Caco-2 (cell line): ENCODE data around the gene CDH11. TPM values are rescaled to one million over a fixed set of nuclear protein-coding genes. Genes with fewer than 3 reads are reported as not detected.

Source experiments
- BruUV-seq: library from RNA; stranded (reverse); fragments of 400-500 nt; replicated peaks from 2 replicates; lab custom pipeline; 2021; lab: Mats Ljungman, UMichigan
- CTCF ChIA-PET: fragments of 300-600 bp; sonication (Branson Sonifier 250); formaldehyde crosslinking; loops from one replicate; lab custom pipeline; 2022; ENCODE audit warnings: antibody characterized with exemption; lab: Charles Lee
- POLR2A ChIA-PET: fragments of 300-600 bp; sonication (Branson Sonifier 250); formaldehyde crosslinking; loops from one replicate; lab custom pipeline; 2022; ENCODE audit warnings: antibody characterized with exemption; lab: Charles Lee
- DNase-seq, 2 experiments: peaks; one replicate each; pipeline versions ENCODE4 v3.0.0 to v3.0.0-alpha.2; 2020 to 2022
- H3K27me3 ChIP-seq: replicated peaks from 2 replicates; pipeline ENCODE4 v1.6.0; 2011; ENCODE audit warnings: low read length; ENCODE audit not compliant: control insufficient read depth, insufficient read depth
- H3K36me3 ChIP-seq: 2 replicates; pipeline ENCODE4 v1.5.1; 2011; ENCODE audit warnings: low read length; ENCODE audit not compliant: control insufficient read depth, insufficient read depth
- H3K4me1 ChIP-seq: fragments of 250-450 bp; sonication (Bioruptor Pico); 2 replicates; pipeline ENCODE4 v1.5.1; 2020; ENCODE audit warnings: mild to moderate bottlenecking
- H3K4me3 ChIP-seq: 2 replicates; pipeline ENCODE4 v1.5.1; 2011; ENCODE audit warnings: low read depth, mild to moderate bottlenecking, control low read depth, low read length
- H3K9me3 ChIP-seq: fragments of 250-450 bp; sonication (Bioruptor Pico); 2 replicates; pipeline ENCODE4 v1.5.1; 2020; ENCODE audit warnings: mild to moderate bottlenecking, moderate library complexity
- H3K27ac Mint-ChIP-seq: one replicate; pipeline ENCODE4 v1.8.0; 2022; ENCODE audit warnings: mixed read lengths; ENCODE audit not compliant: unreplicated experiment
- H3K27me3 Mint-ChIP-seq: one replicate; pipeline ENCODE4 v1.8.0; 2022; ENCODE audit warnings: mixed read lengths; ENCODE audit not compliant: insufficient read depth, unreplicated experiment
- H3K36me3 Mint-ChIP-seq: one replicate; pipeline ENCODE4 v1.8.0; 2022; ENCODE audit warnings: mild to moderate bottlenecking, mixed read lengths; ENCODE audit not compliant: insufficient read depth, unreplicated experiment
- H3K4me1 Mint-ChIP-seq: one replicate; pipeline ENCODE4 v1.8.0; 2022; ENCODE audit warnings: low read depth, mixed read lengths; ENCODE audit not compliant: unreplicated experiment
- H3K4me3 Mint-ChIP-seq: one replicate; pipeline ENCODE4 v1.8.0; 2022; ENCODE audit warnings: mild to moderate bottlenecking, moderate library complexity, mixed read lengths; ENCODE audit not compliant: unreplicated experiment
- H3K9me3 Mint-ChIP-seq: one replicate; pipeline ENCODE4 v1.8.0; 2022; ENCODE audit warnings: mixed read lengths; ENCODE audit not compliant: unreplicated experiment
- CTCF ChIP-seq, 2 experiments: fragments of 200-600 bp in 1 of 2; IDR thresholded peaks; 1 replicate in 1 of 2; 2 replicates in 1 of 2; pipeline versions ENCODE4 v1.5.1 to v1.8.0; 2011 to 2022; ENCODE audit warnings: antibody characterized with exemption in 1 of 2, control low read depth in 1 of 2, inconsistent platforms in 1 of 2, low read depth in 1 of 2, low read length in 1 of 2, mild to moderate bottlenecking in 1 of 2, moderate library complexity in 1 of 2; ENCODE audit not compliant: insufficient read depth in 1 of 2, severe bottlenecking in 1 of 2, unreplicated experiment in 1 of 2
- intact Hi-C: fragments of 100-400 bp; cut with micrococcal nuclease; formaldehyde crosslinking; loops from one replicate; pipeline ENCODE4 v1.10.0; 2022; ENCODE audit not compliant: unreplicated experiment
- total RNA-seq: library from RNA; stranded (reverse); gene quantifications from 2 replicates; pipeline ENCODE4 v1.2.3, GENCODE V29; 2022

The CDH11 gene
- total RNA-seq, 1 experiment from 2014 or later = not detected

- H3K27me3 Mint-ChIP-seq = peaks cover 3% of the 10 kb centered on the region
- Histone ChIP-seq H3K27me3 (no peaks in the 10 kb centered on the region), H3K36me3 (no peaks in the 10 kb centered on the region), H3K9me3 (no peaks in the 10 kb centered on the region; the same call in 1 of the 2 replicates), H3K4me3 (no peak overlapping the region), H3K4me1 (no peaks in the 10 kb centered on the region)
- H3K4me1 Mint-ChIP-seq = no peaks in the 10 kb centered on the region
- DNase-seq = no peak
- no peak for TF ChIP-seq CTCF (IDR thresholded peaks at IDR 0.05; ENCODE audit: insufficient read depth in 1 of 2, low read depth in 1 of 2, low read length in 1 of 2, severe bottlenecking in 1 of 2, unreplicated experiment in 1 of 2)
- CTCF ChIA-PET = no interaction called here
- POLR2A ChIA-PET = no interaction called here
- no peaks in the 10 kb centered on the region for H3K36me3 Mint-ChIP-seq
- H3K27ac Mint-ChIP-seq = no peak overlapping the region
- H3K9me3 Mint-ChIP-seq = no peaks in the 10 kb centered on the region
- H3K4me3 Mint-ChIP-seq = no peak overlapping the region
- no TSS peak for BruUV-seq
- intact Hi-C loops = no loop called here
These were observed 98.1 kb downstream of the CDH11 start for GRCh38 chr16:65023802-65024201.

GRCh38 chr16:65021852-65022595 lies 99.8 kb downstream of the CDH11 start:
- peaks cover 3% of the 10 kb centered on the region; the same call in 1 of the 2 replicates for H3K4me1 ChIP-seq
- TF ChIP-seq CTCF (IDR thresholded peaks at IDR 0.05; ENCODE audit: insufficient read depth in 1 of 2, low read depth in 1 of 2, low read length in 1 of 2, severe bottlenecking in 1 of 2, unreplicated experiment in 1 of 2) = no peak
- no peaks in the 10 kb centered on the region for H3K36me3 ChIP-seq
- H3K9me3 Mint-ChIP-seq = peaks cover 5% of the 10 kb centered on the region
- BruUV-seq = no TSS peak
- ChIA-PET POLR2A (no interaction called here), CTCF (no interaction called here)
- no peaks in the 10 kb centered on the region for H3K4me1 Mint-ChIP-seq
- H3K36me3 Mint-ChIP-seq = no peaks in the 10 kb centered on the region
- H3K4me3 ChIP-seq = no peak overlapping the region
- no peaks in the 10 kb centered on the region for H3K27me3 Mint-ChIP-seq
- intact Hi-C loops = no loop called here
- H3K27me3 ChIP-seq = no peaks in the 10 kb centered on the region
- no peaks in the 10 kb centered on the region; the same call in 1 of the 2 replicates for H3K9me3 ChIP-seq
- H3K4me3 Mint-ChIP-seq = no peak overlapping the region
- no peak for DNase-seq
- no peak overlapping the region for H3K27ac Mint-ChIP-seq

GRCh38 chr16:65016754-65017153 lies 105.1 kb downstream of the CDH11 start:
- no peak for DNase-seq
- no peak for TF ChIP-seq CTCF (IDR thresholded peaks at IDR 0.05; ENCODE audit: insufficient read depth in 1 of 2, low read depth in 1 of 2, low read length in 1 of 2, severe bottlenecking in 1 of 2, unreplicated experiment in 1 of 2)
- no peak overlapping the region for H3K4me3 Mint-ChIP-seq
- H3K9me3 Mint-ChIP-seq = peaks cover 10% of the 10 kb centered on the region
- H3K36me3 Mint-ChIP-seq = no peaks in the 10 kb centered on the region
- no peaks in the 10 kb centered on the region for H3K4me1 Mint-ChIP-seq
- intact Hi-C loops = no loop called here
- ChIA-PET POLR2A (no interaction called here), CTCF (no interaction called here)
- no peaks in the 10 kb centered on the region for H3K27me3 Mint-ChIP-seq
- Histone ChIP-seq H3K36me3 (no peaks in the 10 kb centered on the region), H3K27me3 (no peaks in the 10 kb centered on the region), H3K4me3 (no peak overlapping the region), H3K9me3 (peaks cover 6% of the 10 kb centered on the region), H3K4me1 (peaks cover 9% of the 10 kb centered on the region; the same call in 1 of the 2 replicates)
- no peak overlapping the region for H3K27ac Mint-ChIP-seq
- no TSS peak for BruUV-seq
